GM18519 (cell line): ENCODE measurements around the gene TPD52L1.

ENCODE experiments used
- ATAC-seq: cut with Tn5 transposase; IDR thresholded peaks from one replicate; pipeline ENCODE4 v1.9.1; 2021; ENCODE audit warnings: mild to moderate bottlenecking, moderate library complexity; ENCODE audit not compliant: unreplicated experiment, low FRiP score

The TPD52L1 gene

GRCh38 chr6:125173341-125174095 is 19.9 kb downstream of the TPD52L1 start:
- no peak for ATAC-seq

GRCh38 chr6:125174626-125175025 is 21.1 kb downstream of the TPD52L1 start:
- no peak for ATAC-seq

- no peak for ATAC-seq
Observed at GRCh38 chr6:125175466-125176048, 22.0 kb downstream of the TPD52L1 start.

- ATAC-seq: no peak
Observed at GRCh38 chr6:125182237-125183008, 28.9 kb downstream of the TPD52L1 start.

GRCh38 chr6:125183391-125183790 is 29.8 kb downstream of the TPD52L1 start:
- no peak for ATAC-seq

GRCh38 chr6:125188037-125188436 is 34.5 kb downstream of the TPD52L1 start:
- no peak for ATAC-seq

GRCh38 chr6:125188594-125189203 is 35.1 kb downstream of the TPD52L1 start:
- ATAC-seq: no peak

- no peak for ATAC-seq
Observed at GRCh38 chr6:125189494-125189893, 35.9 kb downstream of the TPD52L1 start.

GRCh38 chr6:125190667-125191066 is 37.1 kb downstream of the TPD52L1 start:
- no peak for ATAC-seq

- ATAC-seq: peak; percentile 98
Observed at GRCh38 chr6:125191916-125192609, 38.5 kb downstream of the TPD52L1 start.

GRCh38 chr6:125192610-125192930 is 39.0 kb downstream of the TPD52L1 start:
- no peak for ATAC-seq

GRCh38 chr6:125193208-125193607 is 39.6 kb downstream of the TPD52L1 start:
- ATAC-seq: no peak

- ATAC-seq: no peak
Observed at GRCh38 chr6:125194941-125195340, 41.4 kb downstream of the TPD52L1 start.

- ATAC-seq: no peak
Observed at GRCh38 chr6:125195526-125195925, 42.0 kb downstream of the TPD52L1 start.

GRCh38 chr6:125196613-125197012 is 43.0 kb downstream of the TPD52L1 start:
- ATAC-seq: no peak

GRCh38 chr6:125197795-125198269 is 44.3 kb downstream of the TPD52L1 start:
- no peak for ATAC-seq

GRCh38 chr6:125198398-125198937 is 44.9 kb downstream of the TPD52L1 start:
- ATAC-seq: no peak

GRCh38 chr6:125200941-125201340 is 47.4 kb downstream of the TPD52L1 start:
- ATAC-seq: no peak

GRCh38 chr6:125201961-125202729 is 48.6 kb downstream of the TPD52L1 start:
- no peak for ATAC-seq
